GM12892 (cell line): ENCODE data around the gene COQ8B. TPM values are rescaled to one million over a fixed set of nuclear protein-coding genes. Genes with fewer than 3 reads are reported as not detected.
"Not testable (repeated sequence)": the region's sequence is repeated elsewhere in the genome, so short reads cannot be mapped to it uniquely, and the experiment has no call there.

Source experiments
- DNase-seq: peaks from one replicate; pipeline ENCODE4 v3.0.0; 2011; ENCODE audit not compliant: insufficient read length
- FAIRE-seq: peaks from 2 replicates; lab custom pipeline; 2011; peaks lifted over from hg19 to GRCh38; lab: Jason Lieb, UNC
- POLR2A ChIP-seq: IDR thresholded peaks from 2 replicates; pipeline ENCODE4 v1.6.1; 2011; ENCODE audit warnings: low read depth, low read length, control low read depth
- POLR2AphosphoS5 ChIP-seq: IDR thresholded peaks from 2 replicates; pipeline ENCODE4 v1.6.1; 2011; ENCODE audit warnings: low read depth, low read length, control low read depth
- TAF1 ChIP-seq: IDR thresholded peaks from 2 replicates; pipeline ENCODE4 v1.6.1; 2011; ENCODE audit warnings: low read depth, mild to moderate bottlenecking, control low read depth, low read length, borderline replicate concordance
- polyA plus RNA-seq: library from polyadenylated mRNA; unstranded; fragments of >200 nt; gene quantifications from one replicate; pipeline ENCODE4 v1.2.1, GENCODE V29; 2012; ENCODE audit warnings: missing spikeins, inconsistent platforms; ENCODE audit not compliant: missing spikeins

Gene COQ8B
- 11.3 TPM for polyA plus RNA-seq

- DNase-seq: peak; percentile 94
- TF ChIP-seq TAF1 (no peak), POLR2A (peak; percentile 29; the same call in 1 of the 2 replicates)
- peak; percentile 88 for FAIRE-seq
Measured at GRCh38 chr19:40716482-40717324, at the start of gene COQ8B, which contains the start of gene ITPKC. COQ8B (minus strand) TSS chr19:40716886; CDS start chr19:40714632, 2,254 bp downstream. ITPKC (plus strand) TSS chr19:40717112; CDS start chr19:40717136, 24 bp downstream.

GRCh38 chr19:40766385-40766784 lies 49.7 kb upstream of the COQ8B start:
- DNase-seq, FAIRE-seq: not testable (repeated sequence)

DNA sequence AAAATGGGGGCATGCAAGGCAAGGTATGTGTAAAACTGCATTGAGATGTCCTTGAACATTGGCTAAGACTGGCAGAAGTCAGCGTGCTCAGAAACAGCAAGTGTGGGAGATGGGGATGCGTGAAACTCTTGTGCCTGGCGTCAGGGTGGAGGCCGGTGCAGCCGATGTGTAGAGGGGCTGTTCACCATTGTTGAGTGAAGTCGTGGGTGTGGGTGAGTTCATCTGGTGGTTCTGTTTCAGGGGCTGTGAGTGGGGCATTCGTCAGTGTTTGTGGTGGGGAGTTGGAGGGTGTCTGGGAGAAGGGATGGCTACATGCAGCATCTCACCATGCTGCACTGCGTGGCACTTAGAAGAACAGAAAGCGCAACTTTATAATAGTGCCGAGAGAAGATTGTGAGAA lies 47.3 kb upstream of the COQ8B start:
- TF ChIP-seq POLR2A: no peak
- TF ChIP-seq TAF1: no peak
- TF ChIP-seq POLR2AphosphoS5: no peak
- no peak for FAIRE-seq
- no peak for DNase-seq

DNA sequence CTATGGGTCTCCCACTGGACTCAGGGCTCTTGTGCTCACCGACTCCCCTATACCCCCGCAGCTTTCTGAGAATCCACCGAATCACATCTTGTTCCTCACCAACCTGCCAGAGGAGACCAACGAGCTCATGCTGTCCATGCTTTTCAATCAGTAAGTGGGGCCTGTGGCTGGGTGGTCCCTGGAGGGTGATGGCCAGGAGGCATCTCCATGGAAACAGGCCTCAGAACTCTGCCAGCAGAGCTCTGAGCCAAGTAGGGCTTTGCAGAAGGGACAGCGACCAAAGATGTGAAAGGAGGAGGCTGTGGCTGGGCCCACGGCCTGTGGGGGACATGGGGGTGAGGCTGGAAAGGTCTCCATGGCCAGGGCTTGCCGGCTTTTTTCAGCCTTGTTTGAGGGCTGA lies 46.8 kb upstream of the COQ8B start:
- DNase-seq: no peak
- FAIRE-seq: no peak
- no peak; the same call in 1 of the 2 replicates for TF ChIP-seq POLR2AphosphoS5
- TF ChIP-seq POLR2A: no peak
- no peak for TF ChIP-seq TAF1

GRCh38 chr19:40762754-40763470 lies 46.2 kb upstream of the COQ8B start:
- TF ChIP-seq TAF1 (no peak), POLR2A (no peak), POLR2AphosphoS5 (no peak)
- FAIRE-seq: no peak
- no peak for DNase-seq

- TF ChIP-seq POLR2A (no peak), POLR2AphosphoS5 (no peak), TAF1 (no peak)
- FAIRE-seq: no peak
- no peak for DNase-seq
Measured at GRCh38 chr19:40759352-40759751, 42.7 kb upstream of the COQ8B start.

GRCh38 chr19:40758491-40758890 lies 41.8 kb upstream of the COQ8B start:
- no peak for FAIRE-seq
- TF ChIP-seq TAF1: no peak
- no peak for TF ChIP-seq POLR2A
- no peak for TF ChIP-seq POLR2AphosphoS5
- no peak for DNase-seq

DNA sequence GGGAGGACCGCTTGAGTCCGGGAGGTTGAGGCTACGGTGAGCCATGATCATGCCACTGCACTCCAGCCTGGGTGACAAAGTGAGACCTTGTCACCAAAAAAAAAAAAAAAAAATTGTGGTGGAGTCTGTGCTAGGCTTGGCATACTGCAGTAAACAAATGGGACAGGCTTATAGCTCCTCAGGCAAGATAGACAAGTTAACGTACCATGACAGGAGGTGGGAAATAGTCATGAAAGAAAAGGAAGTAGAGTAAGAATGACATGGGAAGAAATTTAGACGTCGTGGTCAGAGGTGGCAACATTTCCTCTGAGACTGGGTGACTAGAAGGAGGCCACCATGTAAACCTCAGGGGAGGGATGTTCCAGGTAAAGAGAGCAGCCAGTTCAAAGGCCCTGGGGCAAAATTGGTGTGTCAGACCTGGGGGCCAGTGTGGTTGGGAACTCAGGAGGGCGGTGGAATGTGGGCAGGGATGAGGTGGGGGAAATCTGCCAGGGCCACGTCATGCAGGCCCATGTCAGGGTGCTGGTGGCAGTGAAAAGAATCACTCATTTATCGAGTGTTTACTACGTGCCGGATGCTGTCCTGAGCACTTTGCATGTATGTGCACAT lies 39.9 kb upstream of the COQ8B start:
- no peak for FAIRE-seq
- TF ChIP-seq POLR2A (0 out of 2 replicates have a peak, but pooled peaks have one; percentile 19), POLR2AphosphoS5 (peak; percentile 32; the same call in 1 of the 2 replicates), TAF1 (no peak)

DNA sequence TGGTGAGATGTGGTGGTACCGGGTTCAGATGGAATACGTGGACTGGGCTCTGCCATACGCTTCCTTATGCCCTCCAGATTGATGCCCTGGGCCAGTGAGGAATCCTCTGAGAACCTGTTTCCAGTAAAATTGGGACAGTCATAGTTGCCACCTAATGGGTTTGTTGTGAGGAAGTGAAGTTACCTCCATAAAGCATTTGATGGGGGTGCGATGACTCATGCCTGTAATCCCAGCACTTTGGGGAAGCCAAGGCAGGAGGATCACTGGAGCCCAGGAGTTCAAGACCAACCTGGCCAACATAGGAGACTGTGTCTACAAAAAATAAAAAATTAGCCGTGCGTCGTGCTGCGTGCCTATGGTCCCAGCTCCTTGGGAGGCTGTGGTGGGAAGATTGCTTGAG lies 39.1 kb upstream of the COQ8B start:
- DNase-seq (no peak), FAIRE-seq (no peak)
- TF ChIP-seq POLR2A: no peak; the same call in 1 of the 2 replicates
- TF ChIP-seq TAF1: no peak

More for the DNA sequence above, 39.9 kb upstream of the COQ8B start:
- no peak for DNase-seq

DNA sequence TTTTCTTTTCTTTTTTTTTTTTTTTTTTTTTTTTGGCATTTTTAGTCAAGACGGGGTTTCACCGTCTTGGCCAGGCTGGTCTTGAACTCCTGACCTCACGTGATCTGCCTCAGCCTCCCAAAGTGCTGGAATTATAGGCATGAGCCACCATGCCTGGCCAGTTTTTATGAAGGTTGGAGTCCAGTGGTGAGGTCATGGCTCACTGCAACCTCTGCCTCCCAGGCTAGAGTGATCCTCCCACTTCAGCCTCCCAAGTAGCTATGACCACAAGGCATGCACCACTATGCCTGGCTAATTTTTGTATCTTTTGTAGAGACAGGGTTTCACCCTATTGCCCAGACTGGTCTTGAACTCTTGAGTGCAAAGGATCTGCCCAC lies 38.5 kb upstream of the COQ8B start:
- FAIRE-seq (no peak), DNase-seq (no peak)
- TF ChIP-seq POLR2AphosphoS5 (no peak), TAF1 (no peak), POLR2A (no peak)

GRCh38 chr19:40754611-40755247 lies 38.0 kb upstream of the COQ8B start:
- DNase-seq: no peak
- no peak for TF ChIP-seq POLR2AphosphoS5
- FAIRE-seq: no peak

DNA sequence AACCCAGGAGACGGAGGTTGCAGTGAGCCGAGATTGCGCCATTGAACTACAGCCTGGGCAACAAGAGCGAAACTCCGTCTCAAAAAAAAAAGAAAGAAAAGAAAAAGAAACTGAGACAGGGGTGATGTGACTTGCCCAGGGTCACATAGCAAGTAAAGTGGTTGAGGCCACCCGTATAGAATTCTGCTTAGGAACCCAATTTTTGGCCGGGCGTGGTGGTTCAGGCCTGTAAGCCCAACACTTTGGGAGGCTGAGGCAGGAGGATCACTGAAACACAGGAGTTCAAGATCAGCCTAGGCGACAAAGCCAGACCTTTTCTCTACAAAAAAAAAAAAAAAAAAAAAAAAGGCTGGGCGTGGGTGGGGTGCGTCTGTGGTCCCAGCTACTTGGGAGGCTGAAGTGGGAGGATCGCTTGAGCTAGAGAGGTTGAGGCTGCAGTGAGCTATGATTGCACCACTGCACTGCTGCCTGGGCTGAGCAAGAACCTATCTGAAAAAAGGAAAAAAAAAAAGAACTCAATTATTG lies 35.6 kb upstream of the COQ8B start:
- FAIRE-seq (no peak), DNase-seq (no peak)
- TF ChIP-seq POLR2AphosphoS5 (no peak), POLR2A (no peak), TAF1 (no peak)
